NCI-H69 (cell line): ENCODE measurements around the gene SSTR5.
A peak's percentile ranks its signal among the peaks of the same experiment; 100 is the strongest.

Experiments used
- DNase-seq: peaks from one replicate; lab custom pipeline; 2025; lab: John Stamatoyannopoulos, UW

The SSTR5 gene

DNA sequence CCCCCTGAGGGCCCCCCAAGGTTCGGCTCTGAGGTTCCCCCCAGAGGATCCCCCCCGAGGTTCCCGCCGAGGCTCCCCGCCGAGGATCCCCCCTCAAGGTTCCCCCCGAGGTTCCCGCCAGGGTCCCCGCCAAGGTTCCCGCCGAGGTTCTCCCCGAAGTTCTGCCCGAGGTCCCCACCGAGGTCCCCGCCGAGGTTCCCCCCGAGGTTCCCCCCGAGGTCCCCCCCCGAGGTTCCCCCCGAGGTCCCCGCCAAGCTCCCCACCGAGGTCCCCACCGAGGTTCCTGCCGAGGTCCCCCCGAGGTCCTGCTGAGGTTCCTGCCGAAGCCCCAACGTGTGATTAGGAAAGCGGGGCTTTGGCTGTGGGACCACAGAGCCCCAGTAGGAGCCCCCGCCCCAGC lies 32.2 kb upstream of the SSTR5 start:
- DNase-seq: no peak

GRCh38 chr16:1042049-1042744 lies 30.4 kb upstream of the SSTR5 start:
- DNase-seq: no peak

DNA sequence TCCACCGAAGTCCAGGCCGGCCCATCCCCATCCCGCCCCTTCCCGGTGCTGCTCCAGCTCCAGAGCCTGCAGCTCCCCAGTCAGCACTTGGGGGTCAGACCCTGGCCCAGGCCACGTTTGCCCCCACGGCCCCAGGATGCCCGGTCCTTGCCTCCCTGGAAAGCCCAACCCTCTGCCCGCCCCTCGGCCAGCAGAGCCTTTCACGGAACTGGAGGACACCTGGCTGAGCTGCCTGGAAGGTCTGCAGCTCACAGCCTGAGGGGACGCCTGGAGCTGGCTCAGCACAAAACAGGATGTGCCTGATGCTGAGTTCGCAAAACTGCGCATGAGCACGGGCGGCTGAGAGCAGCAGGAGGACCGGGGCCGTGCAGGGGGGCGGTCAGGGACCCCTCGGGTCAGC lies 29.7 kb upstream of the SSTR5 start:
- peak; percentile 77 for DNase-seq

GRCh38 chr16:1043881-1044451 lies 28.6 kb upstream of the SSTR5 start:
- peak; percentile 62 for DNase-seq

DNA sequence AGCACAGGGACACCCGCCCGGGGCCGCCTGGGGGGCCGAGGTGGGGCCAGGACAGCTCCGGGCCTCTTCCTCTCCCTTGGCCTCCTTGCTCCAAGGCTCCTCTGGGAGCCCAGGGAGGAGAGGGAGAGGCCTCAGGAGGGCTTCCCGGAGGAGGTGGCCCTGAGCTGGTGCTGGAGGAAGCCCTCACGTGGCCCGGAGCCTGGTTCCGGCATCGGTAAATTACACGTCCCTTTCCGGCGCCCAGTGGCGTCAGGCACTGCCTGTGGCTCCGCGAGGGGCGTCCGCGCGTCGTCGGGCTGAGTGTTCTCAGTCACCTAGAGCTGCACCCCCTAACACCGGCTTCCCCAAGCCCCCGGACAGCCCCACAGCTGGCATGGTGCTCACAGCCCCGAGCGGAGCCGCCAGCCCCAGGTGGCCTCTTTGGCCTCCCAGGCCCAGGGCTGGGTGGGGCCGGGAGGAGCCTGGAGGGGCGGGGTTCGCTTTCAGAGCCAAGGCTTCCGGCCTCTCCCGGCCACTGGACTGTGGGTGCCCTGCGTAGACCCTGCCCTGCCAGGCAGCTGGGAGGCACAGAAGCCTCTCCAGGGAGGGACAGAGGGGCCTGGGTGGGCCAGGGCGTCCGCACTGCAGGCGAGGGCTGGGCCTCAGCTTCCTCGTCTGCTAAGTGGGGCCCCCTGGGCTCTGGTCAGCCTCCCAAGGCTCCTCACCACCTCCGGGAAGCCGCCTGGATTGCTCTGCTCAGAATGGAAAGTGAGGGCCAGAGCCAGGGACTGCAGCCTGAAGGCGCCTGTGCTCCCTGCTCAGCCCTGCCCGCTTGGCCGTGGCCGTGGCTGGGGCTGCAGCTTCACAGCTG lies 27.9 kb upstream of the SSTR5 start:
- DNase-seq: peak; percentile 49

GRCh38 chr16:1045310-1045992 lies 27.1 kb upstream of the SSTR5 start:
- DNase-seq: peak; percentile 23

DNA sequence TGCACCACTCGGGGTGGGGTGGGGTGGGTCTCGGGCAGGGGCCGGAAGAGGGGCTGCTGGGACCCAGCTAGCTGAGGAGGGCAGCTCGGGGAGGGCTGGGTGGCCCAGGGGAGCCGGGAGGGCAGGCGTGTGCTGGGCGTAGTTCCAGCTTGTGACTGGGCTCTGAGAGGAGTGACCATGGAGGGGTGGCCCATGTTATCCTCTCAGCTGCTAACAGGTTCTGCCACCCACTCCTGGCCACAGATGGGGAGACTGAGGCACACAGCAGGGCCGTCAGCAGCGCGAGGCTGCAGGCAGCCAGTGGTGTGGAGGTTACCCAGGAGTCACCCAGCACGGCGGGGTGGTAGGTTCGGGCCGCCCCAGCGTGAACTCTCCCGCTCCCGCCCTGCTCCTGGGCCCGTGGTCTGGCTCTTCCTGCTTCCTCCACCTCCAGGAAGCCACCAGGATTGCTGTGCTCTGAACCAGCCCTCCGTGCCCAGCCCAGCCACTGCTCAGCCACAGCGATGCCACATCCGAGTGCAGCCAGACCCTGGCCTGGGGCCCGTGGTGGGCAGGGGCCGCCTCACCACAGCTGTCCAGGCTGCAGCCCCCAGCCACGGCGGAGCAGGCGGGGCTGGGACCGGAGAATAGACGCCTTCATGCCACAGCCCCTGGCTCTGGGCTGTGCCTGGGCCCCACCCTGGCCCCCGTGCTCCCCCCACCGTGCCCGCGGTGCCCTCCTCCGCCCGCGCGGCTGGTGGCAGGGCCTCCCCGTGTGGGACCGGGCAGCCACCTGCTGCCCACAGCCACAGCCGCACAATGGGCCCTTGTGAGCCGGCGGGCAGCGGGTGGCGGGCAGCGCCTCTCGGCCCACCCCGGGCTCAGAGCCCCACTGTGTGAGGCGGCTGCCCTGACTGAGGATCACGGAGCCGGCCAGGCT lies 26.3 kb upstream of the SSTR5 start:
- no peak for DNase-seq

DNA sequence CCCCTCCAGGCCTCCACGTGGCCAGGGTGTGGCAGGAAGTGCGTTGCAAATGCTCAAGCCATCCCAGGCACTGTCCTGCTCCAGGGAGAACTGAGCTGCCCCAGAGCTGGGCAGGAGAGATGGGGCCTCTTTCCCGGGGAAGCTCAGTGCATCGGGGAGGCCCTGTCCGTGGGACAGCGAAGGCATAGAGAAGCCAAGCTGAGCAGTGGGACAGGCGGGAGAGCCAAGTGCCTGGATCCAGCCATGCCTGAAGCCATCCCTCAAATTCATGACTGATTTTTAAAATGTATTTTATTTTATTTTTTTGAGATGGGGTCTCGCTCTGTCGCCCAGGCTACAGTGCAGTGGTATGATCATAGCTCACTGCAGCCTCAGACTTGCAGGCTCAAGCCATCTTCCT lies 25.4 kb upstream of the SSTR5 start:
- no peak for DNase-seq

- DNase-seq: no peak
Observed at GRCh38 chr16:1047801-1048200, 24.7 kb upstream of the SSTR5 start.

GRCh38 chr16:1048442-1049112 lies 24.0 kb upstream of the SSTR5 start:
- DNase-seq: peak; percentile 85

DNA sequence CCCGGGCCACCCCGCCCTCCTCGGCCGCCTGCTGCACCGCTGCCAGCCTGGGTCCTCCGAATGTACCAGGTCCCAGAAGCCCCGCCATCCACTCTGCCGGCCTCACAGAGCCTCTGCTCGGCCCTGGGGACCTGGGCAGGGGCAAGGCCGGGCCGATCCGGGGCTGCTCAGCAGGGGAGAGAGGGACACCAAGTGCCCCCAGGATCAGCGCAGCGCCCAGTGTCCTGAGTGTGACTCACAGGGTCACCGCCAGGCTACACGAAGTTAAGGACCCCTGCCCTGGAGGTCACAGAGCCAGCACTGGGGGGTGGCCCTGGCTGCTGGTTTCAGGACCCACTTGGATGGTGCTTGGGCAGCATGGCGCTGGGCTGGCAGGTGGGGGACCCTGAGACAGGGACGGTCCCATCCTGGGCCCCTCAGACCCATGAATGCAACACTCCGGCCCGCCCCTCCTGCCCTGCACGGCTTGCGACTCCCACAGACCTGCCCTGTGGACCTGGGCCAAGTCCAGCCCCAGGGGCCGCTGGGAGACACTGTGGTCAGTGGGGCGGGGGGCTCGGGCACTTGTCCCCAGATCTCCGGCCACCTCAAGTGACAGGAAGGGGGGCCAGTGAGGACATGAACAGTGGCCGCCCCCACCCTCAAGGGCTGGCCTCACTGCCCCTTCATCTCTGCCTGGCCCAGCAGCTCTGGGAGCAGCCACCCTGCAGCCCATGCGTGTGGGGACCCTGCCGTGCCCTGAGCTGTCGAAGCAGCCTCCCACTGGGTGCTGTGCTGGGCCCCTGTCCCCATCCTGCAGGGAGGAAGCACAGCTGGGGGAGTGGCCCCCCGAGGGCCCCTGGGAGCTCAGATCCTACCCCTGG lies 23.2 kb upstream of the SSTR5 start:
- DNase-seq: no peak

- DNase-seq: no peak
Observed at GRCh38 chr16:1049976-1050247, 22.6 kb upstream of the SSTR5 start.

DNA sequence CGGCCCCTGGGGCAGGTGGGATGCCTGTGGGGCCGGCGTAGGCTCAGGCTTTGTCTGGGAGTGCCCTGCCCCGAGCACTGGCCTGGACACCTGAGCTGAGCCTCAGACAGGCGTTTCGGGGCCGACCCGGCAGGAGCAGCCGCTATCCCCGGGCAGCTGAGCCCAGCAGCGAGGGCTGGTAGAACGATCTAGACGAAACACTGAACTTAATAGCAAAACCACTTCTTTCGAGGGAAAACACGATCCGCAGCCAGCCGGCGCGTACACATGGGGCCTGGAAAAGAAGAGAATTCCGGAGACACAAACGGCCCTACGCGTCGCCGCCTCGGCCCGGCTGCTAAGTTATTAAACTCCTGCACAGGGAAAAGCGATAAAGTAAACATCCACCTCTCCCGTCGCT lies 22.0 kb upstream of the SSTR5 start:
- DNase-seq: no peak

DNA sequence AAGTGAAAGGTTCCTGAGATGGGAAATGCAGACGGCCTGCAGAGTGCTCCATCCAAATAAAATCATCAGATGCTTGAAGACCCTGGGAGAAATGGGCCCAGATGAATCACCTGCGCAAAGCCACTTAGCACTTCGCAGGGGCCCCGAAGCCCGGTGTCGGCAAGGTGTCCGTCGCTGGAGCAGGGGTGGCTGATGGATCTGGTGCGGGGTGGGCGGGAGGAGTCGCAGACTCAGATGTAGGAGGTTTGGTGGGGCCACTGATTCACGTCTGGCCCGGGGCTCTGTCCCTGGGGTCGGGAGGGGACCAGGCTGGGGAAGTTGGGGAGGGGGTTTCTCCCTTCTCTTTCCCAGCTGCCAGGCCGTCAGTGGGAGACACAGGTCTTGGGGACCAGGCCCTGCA lies 21.6 kb upstream of the SSTR5 start:
- no peak for DNase-seq

GRCh38 chr16:1051446-1051845 lies 21.1 kb upstream of the SSTR5 start:
- DNase-seq: no peak

DNA sequence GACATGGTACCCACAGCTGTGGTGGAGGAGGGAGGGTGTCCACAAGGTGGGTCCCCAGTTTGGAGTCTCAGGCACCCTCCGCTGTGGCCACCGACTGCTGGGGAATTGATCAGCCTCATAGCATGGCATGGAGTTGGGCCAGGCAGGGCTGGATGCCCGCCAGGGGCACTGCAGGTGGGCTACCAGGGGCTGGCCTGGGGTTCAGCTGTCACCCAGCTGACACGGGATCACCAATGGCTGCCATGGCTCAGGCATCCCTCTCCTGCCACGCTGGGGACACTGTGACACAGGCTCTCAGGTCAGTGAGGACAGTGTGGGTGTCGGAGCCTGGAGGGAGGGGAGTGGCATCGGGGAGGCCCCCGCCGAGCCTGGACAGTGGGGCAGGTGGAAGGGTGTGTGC lies 19.8 kb upstream of the SSTR5 start:
- no peak for DNase-seq

- DNase-seq: peak; percentile 28
Observed at GRCh38 chr16:1053121-1053521, 19.4 kb upstream of the SSTR5 start.

GRCh38 chr16:1053700-1054368 lies 18.7 kb upstream of the SSTR5 start:
- DNase-seq: no peak

GRCh38 chr16:1054660-1055556 lies 17.6 kb upstream of the SSTR5 start:
- peak; percentile 63 for DNase-seq
